GM19023 (cell line): ENCODE measurements around the gene SRRM4.

Experiments used
- ATAC-seq: cut with Tn5 transposase; IDR thresholded peaks from one replicate; pipeline ENCODE4 v1.9.1; 2021; ENCODE audit warnings: mild to moderate bottlenecking, moderate library complexity; ENCODE audit not compliant: unreplicated experiment

SRRM4 gene, protein sequence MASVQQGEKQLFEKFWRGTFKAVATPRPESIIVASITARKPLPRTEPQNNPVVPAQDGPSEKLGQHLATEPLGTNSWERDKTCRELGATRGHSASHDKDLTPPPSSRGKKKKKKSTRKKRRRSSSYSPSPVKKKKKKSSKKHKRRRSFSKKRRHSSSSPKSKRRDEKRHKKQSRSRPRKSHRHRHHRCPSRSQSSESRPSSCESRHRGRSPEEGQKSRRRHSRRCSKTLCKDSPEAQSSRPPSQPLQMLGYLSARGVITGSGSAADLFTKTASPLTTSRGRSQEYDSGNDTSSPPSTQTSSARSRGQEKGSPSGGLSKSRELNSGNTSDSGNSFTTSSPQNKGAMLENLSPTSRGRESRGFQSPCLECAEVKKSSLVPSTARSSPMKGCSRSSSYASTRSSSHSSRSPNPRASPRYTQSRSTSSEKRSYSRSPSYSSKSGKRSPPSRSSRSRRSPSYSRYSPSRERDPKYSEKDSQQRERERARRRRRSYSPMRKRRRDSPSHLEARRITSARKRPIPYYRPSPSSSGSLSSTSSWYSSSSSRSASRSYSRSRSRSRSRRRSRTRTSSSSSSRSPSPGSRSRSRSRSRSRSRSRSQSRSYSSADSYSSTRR

DNA sequence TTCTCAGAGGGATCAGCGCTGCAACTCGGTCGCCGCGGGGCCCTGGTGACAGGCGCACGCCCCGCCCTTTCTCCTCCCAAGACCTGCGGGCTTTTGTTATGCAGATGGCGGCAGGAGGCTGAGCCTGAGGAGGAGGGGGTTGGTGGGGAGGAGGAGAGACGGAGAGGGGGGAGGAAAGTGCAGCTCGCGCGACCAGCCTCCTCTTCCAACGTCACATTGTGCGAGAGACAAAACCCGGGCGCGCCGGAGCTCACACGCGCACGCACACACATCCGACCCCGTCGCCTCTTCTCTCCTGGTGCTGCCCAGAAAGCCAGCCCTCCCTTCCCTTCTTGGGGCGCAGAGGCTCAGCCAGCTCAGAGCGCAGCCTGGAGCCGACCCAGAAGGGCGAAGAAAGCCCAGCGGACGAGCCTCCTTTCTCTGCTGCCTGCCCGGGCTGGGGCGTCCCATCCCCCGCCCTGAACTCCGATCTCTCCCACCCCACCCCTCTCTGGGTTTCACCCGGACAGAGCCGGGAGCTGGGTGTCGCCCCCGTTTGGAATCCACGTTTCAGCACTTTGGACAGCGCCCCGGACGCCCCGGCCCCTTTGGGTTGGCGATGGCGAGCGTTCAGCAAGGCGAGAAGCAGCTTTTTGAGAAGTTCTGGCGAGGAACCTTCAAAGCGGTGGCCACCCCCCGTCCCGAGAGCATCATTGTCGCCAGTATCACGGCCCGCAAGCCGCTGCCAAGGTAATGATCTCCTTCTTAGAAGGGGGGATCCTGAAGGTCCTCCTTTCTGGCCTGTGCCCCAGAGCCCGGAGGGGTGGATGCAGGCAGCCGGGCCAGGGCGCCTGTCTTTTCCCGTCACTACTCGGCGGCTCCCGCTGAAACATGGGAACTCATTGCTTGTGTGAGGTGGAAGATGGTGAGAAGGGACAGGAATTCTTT is at the start of gene SRRM4:
TSS of gene SRRM4 (plus strand) at position 257 of the 927 bp plus-strand sequence. CDS start at position 599, 342 bp downstream.
- no peak for ATAC-seq

DNA sequence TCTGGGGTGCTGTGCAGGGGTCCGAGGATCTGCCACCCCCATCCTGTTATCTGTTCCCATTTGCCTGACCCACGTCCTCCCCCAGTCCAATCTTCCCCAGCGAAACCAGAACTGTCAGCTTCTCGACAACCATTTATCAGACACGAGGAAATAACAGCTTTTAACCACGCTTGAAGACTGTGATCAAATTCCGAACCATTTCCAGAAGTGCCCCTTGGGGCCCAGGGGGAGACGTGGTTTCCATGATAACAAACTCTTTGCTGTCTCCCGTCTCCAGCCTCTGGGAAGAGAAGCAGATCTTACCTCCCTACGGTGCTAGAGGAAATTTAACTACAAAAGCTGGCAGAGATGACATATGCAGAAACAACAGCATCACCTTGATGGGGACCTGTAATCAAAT is 35.1 kb upstream of the SRRM4 start:
- no peak for ATAC-seq

DNA sequence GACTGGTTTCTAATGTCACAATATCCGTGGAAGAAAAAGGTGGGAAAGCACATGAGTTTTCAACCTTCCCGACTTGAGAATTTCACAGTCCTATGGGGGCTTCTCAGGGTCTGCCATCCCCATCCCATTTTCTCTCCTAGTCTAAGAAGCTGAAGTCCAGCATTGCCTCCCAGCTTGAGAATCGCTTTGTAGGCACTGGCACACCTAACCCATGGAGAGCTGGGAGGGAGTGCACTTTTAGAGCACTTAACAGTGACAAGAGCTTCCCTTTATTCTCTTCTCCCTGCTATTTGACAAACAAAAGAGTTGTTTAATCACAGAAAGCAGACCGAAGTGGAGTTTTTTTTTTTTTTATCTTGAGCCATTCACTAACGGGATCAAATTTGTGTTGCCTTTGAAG is 22.8 kb upstream of the SRRM4 start:
- ATAC-seq: no peak

DNA sequence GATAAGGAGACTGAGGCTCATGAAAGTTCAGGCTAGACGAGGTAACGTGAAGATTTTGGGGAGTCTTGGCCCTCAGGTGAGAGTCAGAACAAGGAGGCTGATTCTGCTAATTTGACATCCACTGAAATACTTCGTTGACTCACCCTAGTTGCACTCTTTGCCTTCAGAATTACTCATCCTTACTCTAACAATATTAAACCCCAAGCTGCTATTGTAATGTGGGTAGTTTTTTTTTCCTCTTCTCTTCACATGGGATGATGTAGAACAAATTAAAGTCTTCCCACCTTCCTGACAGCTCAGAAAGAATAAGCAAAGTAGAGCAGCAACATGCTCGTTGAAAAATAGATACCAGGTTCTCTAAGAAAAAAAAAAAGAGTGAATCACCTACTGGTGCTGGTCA is 22.0 kb upstream of the SRRM4 start:
- no peak for ATAC-seq

DNA sequence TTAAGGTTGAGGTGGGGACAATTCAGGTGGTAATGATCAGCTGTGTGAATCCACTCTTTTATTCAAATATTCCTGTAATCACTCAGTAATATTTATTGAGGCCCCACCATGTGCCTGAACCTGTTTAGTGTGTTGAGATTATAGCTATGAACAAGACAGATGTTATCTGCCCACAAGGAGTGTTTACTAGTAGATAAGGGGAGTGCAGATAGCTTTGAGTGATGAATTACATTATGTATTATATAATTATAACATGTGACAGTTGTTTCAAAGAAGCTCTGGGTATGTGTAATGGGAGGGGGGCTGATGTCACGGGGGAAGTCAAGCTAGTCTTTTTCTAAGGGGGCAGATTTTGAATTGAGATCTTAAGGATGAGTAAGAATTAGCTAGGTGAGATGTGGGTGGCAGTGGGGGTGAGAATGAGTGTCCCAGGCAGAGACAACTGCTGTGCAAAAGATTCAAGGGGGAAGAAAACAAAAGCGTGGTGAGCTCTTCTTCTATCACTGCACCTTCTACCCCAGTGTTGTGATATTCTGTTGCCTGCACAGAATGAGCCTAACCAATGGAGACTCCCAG is 21.3 kb upstream of the SRRM4 start:
- ATAC-seq: no peak

DNA sequence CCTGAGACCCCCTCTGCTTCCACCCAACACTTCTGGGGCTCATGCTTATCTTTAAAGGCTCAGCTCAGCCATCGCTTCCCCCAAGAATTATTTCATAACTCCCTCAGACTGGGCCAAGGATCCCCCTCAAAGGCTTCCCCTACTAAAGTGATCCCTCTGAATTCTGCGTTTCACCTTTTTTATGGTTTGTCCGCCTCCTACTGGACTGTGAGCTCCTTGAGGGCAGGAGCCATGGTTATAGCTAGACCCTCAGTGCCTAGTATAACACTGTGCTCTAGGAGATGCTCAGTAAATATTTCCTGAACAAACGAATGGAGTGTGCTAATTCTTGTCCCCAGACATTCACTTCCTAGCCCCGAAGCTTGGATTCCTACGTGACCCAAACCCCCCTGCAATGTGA is 20.5 kb upstream of the SRRM4 start:
- ATAC-seq: no peak

DNA sequence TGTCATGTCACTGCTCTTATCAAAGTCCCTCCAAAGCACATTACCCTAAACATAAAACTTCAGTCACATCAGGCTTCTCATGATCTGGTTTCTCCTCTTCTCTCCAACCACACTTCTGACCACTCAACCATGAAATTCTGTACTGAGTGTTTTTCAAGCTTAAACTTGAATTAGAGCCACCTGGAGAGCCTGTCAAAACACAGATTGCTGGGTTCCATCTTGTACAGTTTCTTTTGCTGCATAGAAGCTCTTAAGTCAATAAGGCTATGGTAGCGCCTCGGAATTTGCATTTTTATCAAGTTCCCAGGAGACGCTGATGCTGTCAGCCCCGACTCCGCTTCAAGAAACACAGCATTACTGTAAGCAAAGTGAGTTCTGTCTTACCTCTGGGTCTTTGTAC is 16.4 kb upstream of the SRRM4 start:
- ATAC-seq: no peak

DNA sequence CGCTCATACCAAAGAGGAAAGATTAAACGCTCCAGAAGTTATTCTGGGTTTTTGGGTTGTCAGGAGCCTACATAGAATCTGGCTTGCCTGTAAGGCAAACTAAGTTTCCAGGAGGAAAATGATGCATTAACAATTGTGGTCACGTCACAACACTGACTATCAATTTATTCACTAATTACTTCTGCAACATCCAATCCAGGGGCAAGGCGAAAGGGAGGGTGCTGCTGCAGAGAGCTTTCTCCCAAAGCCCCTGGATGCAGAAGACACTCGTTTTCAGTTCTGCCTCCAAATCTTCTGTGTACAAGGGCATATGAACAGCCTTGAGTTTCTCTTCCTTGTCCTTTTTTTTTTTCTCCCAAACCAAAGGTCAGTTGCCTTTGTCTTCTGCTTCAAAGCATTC is 10.5 kb upstream of the SRRM4 start:
- ATAC-seq: no peak

DNA sequence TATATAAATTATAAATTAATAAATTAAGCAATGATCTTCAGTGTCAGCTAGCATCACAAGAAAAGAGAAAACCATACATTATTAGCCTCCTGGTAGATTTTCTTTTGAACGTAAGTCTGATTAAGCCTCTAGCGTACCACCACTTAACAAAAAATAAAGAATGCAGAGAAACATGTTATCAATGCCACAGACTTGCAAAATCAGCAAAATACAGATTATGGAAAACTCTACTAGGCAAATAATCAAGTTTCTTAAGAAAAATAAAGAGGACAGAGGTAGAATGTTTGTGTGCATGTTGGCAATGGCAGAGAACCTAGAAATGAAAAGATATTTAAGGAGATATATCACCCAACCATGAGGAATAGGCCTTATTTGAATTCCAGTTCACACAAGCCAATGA is 8.4 kb upstream of the SRRM4 start:
- ATAC-seq: no peak

DNA sequence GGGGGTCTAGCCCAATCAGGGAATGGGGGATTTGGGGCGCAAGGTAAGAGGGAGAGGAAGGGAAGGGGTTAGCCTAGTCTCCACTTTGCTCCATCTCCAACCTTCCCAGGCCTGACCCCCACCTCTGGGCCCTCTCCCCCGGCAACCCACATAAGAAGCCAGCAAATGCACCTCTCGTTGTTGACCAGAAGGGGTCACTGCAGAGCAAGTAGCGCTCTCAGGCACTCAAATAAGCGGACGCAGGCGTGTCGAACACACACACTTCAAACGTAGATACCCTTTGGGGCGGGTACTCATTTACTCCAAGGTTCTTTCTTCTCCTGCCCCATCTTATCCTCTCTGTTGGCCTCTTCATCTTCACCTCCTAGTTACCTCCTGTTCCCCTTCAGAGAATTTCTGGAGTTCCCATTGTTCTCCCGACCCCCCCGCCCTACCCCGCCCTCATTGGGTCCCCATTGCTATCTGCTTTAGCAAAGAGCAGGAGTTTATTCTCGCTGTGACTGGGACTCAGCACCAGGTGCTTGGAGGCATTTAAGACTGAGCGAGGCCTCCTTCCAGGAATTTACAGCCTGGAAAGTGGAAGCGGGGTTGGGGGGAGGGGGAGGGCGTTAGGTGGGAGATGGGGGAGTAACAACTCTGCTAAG is 1.5 kb upstream of the SRRM4 start:
- no peak for ATAC-seq

DNA sequence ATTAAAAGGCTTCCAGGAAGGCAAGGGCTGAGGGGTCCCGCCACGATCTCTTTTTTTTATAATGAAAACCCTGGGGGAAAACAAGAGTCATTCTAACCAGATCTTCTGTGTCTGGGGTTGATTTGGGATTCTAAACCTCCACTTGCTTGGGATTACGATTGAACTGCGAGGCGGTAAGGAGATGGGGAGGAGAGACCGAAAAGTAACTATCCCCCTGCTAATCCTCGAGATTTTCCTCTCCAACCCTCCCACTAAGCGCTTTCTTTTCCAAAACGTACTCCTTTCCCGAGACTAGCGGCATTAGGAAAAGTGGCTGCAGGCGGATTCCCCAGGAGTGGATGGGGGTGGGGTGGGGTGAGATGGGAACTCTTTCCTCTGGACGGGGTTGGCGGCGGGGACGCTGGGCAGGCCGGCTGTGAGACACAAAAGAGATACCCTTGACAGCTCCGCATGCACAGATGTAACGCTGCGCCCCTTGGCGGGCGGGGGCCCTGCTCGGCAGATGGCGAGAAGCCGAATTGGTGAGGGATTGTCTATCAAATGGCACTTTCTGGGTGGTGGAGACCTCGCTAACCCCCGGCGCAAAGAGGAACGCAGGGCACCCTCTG is 830 bp upstream of the SRRM4 start:
- ATAC-seq: no peak

DNA sequence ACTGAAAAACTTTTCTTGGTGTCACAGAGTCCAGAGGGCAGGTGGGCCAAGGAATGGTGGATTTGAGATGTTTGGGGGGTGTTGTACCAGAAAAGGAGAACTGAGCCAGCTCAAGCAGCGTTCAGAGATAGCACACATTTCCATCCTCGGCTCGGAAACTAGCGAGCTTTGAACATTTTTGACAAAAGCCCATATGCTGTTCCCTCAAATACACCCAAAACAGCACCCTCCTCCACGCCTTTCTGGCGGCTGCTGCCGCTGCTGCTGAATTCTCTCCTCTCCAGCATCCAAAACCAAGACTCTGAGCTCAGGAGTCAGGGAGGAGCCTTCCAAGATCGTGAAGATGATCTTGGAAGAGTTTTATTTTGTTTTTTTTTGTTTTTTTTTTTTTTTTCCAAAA is 961 bp downstream of the SRRM4 start:
- ATAC-seq: no peak

DNA sequence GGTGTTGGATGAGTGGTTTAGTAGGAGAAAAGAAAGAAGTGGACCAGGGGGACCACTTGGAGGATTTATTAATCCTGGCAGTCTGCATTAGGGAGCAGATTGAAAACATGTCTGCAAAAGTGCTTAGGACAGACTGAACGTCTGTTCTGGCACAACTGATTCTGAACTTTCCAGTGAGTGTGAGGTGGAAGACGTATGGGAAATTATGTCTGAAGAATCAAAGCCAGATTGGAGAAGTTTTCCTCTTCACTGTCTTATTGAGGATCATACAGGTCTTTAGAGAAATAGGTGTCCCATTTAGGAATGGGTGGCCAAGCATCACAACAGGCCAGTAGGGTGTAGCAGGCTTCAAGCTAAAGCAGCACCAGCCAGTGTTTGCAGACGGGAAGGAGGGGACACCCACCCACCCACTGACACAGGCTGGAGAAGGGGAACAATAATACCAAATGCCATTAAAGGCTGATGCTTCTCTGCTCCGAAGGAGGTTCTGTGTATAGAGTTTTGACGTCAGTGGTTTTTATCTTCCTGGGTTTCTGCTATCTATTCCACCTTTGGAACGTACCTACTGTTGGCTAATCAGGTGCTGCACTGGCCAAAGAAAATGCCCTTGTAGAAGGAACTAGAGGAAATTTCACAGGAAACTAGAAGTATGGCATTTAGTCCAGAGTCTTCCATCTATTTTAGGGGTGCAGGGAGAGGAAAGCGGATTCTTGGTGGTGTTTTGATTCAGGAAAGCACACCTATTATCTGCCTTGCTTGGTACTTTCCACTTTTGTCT is 1.8 kb downstream of the SRRM4 start:
- ATAC-seq: no peak

DNA sequence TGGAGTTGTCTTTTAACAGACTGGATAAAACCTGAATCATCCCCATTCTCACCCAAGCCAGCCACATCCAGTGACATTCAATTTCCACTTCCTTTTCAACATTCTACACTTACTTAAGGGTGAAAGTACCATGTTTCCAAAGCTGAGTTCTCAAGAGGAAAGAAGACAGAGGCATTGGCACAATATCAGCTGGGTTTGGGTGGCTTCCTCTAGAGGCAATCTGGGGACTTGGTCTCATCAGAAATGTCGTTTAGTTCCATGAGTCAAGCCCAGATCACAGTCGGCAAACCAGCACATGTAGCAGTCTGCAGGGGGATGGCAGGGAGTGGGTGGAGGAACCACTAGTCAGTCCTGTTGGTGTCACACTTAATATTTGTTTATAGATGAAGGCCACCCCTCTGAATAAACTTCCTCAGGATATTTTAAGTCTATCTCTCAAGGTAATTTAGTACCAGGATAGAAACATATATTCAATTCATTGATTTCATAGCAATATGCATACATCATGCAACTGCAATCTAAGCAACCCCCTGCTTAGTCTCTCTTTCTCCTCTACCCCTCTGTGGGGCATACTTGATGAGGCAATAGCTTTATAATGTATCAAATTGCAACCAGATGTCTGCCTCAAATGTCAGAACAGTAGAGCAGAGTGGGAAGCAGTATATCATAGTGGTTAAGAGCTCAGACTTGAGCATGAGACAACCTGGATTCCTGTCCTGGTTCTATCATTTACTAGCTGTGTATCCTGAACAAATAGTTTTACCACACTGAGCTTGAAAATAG is 3.0 kb downstream of the SRRM4 start:
- no peak for ATAC-seq

DNA sequence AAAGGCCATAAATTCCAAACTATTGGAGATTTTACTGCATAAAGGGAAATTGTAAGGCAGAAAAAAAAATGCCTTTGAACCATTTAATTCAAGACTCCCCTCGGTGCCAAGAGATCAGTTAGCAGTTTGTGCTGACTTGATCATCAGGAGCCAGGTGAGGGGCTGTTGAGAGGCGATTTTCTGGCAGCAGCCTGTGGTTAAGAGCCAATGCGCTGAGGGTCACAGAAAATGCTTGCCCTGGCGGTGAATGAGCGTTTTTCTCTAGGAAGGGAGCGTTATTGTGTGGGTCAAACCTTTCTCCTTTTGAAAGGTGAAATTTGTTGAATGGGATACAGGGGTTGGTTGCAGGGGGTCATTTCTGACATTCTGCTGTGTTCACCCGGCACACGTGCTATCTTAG is 4.7 kb downstream of the SRRM4 start:
- ATAC-seq: no peak

DNA sequence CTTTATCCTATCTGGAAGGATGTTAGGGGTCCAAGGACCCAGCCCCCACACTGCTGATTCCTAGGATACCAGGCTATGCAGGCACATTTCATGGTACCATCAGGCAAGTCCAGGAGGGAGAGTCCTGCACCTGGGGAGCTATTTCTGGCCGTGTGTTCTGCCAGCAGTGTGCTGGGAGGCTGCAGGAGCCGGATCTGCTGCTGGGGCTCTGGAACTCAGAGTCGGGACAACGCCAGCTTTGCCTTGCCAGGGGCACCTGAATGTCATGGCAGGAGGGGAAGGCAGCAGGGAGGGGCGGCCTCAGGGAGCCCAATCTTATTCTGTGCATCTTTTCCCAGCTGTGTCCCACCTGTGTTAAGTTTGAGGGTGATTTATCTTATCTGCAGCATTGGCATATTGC is 17.8 kb downstream of the SRRM4 start:
- ATAC-seq: no peak

DNA sequence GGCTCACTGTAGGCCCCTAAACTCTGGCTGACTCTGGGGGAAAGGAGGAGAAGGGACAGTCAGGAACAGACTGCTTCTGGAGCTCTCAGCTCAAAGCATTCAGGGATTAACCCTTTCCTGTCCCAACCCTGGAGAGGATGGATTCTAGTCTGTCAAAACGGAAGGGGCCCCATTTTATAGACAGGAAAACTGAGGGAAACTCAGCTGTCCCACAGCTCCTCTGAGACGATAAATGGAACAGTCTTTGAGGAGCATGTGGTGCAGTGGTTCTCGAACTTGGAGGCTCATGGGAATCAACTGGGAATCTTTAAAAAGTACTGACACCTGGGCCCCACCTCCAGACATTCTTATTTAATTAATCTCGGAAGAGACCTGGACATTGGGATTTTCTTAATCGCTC is 23.7 kb downstream of the SRRM4 start:
- no peak for ATAC-seq

DNA sequence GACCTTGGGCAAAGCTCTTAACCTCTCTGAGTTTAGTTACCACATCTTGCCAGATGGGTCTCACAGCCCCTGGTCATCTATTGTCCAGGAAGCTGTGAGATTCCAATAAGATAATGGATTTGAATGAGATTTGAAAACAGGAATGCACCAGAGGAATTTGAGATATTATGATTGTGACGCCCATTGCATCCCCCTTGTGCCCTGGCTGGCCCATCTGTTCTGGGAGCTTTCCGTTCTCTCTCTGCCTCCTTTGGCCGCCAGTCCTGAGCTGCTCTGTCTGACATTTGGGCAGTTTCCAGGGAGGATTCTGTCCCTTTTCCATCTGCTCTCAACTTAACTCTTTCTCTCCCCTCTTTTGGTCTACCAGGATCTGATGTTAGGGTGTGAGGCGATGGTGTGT is 24.6 kb downstream of the SRRM4 start:
- ATAC-seq: no peak

DNA sequence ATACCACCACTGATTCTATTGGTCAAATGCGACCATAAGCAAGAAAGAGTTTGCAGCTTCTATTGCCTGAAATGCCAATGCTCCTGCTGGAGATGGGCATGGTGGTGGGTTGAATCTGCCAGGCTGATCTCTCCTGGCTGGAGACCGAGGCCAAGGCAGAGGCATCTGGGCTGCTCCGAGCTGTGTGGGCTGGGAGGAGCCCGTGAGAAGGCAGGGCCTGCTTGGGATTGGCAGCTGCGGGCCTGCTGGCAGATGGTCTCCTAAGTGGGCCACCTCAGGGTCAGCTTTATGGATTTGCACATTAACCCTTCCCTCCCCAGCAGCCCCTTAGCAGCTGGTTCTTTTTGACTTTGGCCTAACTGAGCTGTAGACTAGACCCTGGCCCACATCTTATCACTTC is 25.4 kb downstream of the SRRM4 start:
- no peak for ATAC-seq
